ENCODE data around the gene DCAF11. TPM values are rescaled to one million over a fixed set of nuclear protein-coding genes. Genes with fewer than 3 reads are reported as not detected.

DCAF11 gene
- total RNA-seq, 1 experiment from 2014 or later, result 45.5 TPM

DNA sequence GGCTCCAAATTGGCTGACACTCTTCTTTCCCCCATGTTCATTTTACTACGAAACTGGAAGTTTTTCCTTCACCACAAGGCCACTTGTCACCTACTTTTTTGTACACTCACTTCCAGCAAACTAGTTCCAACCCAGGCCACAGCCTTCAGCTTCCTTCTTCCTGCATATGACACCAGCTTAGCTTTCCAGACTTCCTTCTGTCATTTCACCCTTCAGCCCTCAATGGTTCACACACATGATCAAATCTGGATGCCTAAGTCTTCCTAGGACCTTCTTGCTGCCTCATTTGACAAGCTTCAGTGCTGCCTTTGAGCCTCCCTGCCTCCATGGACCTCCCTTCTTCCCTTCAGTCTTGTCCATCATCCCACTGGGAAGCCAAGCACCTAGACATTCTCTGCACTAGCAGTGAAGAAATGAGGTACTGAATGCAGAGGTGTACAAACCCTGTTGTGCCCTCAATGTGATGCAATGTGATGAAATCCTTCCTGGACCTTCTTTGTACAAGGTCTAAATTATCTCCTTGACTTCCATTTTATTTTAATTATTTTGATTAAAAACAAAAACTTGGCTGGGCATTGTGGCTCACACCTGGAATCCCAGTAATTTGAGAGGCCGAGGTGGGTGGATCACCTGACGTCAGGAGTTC, 53.0 kb downstream of the DCAF11 start:
- CTCF ChIA-PET, result no interaction called here
- no peak for DNase-seq (ENCODE audit: low spot score)
- H3K36me3 ChIP-seq (ENCODE audit: insufficient read depth, low read length, poor library complexity, severe bottlenecking), result peaks cover 11% of the 10 kb centered on the region

DNA sequence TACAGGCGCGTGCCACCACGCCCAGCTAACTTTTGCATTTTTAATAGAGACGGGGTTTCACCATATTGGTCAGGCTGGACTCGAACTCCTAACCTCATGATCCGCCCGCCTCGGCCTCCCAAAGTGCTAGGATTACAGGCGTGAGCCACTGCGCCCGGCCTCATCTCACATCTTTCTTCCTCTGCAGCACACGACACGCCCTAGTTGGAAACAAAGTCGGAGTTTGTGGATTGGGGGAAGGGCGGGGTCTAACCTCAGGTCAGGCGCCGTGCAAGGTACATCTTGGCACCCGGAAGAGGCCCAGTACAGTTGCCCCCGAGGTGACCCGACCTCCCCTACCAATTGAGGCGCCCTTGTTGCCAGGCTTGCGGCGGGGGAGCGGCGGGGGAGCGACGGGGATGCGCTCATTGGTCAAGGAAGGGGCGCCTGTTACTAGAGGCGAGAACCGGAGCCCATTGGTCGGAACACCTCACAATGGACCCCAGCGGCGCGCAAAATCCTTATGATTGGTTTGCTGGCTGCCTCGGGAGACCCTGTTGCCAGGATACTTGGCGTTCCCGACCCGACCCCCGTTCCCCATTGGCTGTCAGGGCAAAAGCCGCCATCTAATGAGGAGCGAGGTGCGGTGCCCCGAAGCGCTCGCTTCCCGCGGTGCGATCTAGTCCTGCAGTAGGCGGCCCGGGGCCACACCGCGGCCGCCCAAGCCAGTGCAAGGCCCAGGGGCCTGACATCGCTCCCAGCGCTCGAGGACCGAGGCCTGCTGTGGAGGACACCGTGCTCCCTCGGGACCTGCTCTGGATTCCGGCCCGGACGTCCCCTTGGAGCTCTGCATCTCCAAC, 57.1 kb downstream of the DCAF11 start, which contains the start of gene REC8:
Gene REC8, plus strand, starts transcription at position 659 of the 839 bp plus-strand sequence. CDS start 473 bp downstream, outside the sequence.
- Histone ChIP-seq H3K27me3 (replicated peaks; ENCODE audit: insufficient read depth, low read depth, low read length, poor library complexity) (no peaks in the 10 kb centered on the region), H3K36me3 (ENCODE audit: insufficient read depth, low read length, poor library complexity, severe bottlenecking) (no peaks in the 10 kb centered on the region), H3K4me3 (ENCODE audit: low read depth, low read length, poor library complexity, severe bottlenecking) (no peak within 1 kb of the TSS), H3K4me1 (ENCODE audit: insufficient read depth, low read length, poor library complexity, severe bottlenecking) (no peaks in the 10 kb centered on the region), H3K9me3 (ENCODE audit: low read depth, low read length, poor library complexity, severe bottlenecking) (no peaks in the 10 kb centered on the region), H3K27ac (ENCODE audit: low read depth, low read length, poor library complexity, severe bottlenecking) (no peak within 1 kb of the TSS)
- ChIA-PET POLR2A (ENCODE audit: low non-redundant PET) (no interaction called here), CTCF (no interaction called here)
- DNase-seq (ENCODE audit: low spot score), result no peak
- TF ChIP-seq, protein P1, sequence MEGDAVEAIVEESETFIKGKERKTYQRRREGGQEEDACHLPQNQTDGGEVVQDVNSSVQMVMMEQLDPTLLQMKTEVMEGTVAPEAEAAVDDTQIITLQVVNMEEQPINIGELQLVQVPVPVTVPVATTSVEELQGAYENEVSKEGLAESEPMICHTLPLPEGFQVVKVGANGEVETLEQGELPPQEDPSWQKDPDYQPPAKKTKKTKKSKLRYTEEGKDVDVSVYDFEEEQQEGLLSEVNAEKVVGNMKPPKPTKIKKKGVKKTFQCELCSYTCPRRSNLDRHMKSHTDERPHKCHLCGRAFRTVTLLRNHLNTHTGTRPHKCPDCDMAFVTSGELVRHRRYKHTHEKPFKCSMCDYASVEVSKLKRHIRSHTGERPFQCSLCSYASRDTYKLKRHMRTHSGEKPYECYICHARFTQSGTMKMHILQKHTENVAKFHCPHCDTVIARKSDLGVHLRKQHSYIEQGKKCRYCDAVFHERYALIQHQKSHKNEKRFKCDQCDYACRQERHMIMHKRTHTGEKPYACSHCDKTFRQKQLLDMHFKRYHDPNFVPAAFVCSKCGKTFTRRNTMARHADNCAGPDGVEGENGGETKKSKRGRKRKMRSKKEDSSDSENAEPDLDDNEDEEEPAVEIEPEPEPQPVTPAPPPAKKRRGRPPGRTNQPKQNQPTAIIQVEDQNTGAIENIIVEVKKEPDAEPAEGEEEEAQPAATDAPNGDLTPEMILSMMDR (conservative IDR thresholded peaks at IDR 0.05; ENCODE audit: low read depth, low read length), result no peak
- no peak for TF ChIP-seq EZH2 (IDR thresholded peaks at IDR 0.05; ENCODE audit: borderline replicate concordance, low read depth, low read length, poor library complexity, severe bottlenecking)
- no TSS peak for BruUV-seq (replicated peaks)
- intact Hi-C loops (cut with micrococcal nuclease; ENCODE audit: unreplicated experiment), result no loop called here

More for the DNA sequence above, 53.0 kb downstream of the DCAF11 start:
- BruUV-seq (replicated peaks), result no TSS peak
- Histone ChIP-seq H3K27me3 (replicated peaks; ENCODE audit: insufficient read depth, low read depth, low read length, poor library complexity) (no peaks in the 10 kb centered on the region), H3K4me3 (ENCODE audit: low read depth, low read length, poor library complexity, severe bottlenecking) (no peak overlapping the region), H3K9me3 (ENCODE audit: low read depth, low read length, poor library complexity, severe bottlenecking) (no peaks in the 10 kb centered on the region), H3K4me1 (ENCODE audit: insufficient read depth, low read length, poor library complexity, severe bottlenecking) (no peaks in the 10 kb centered on the region), H3K27ac (ENCODE audit: low read depth, low read length, poor library complexity, severe bottlenecking) (peak overlapping the region; percentile 37)
- no peak for TF ChIP-seq EZH2 (IDR thresholded peaks at IDR 0.05; ENCODE audit: borderline replicate concordance, low read depth, low read length, poor library complexity, severe bottlenecking)
- TF ChIP-seq, protein P1 (conservative IDR thresholded peaks at IDR 0.05; ENCODE audit: low read depth, low read length), result no peak
- POLR2A ChIA-PET (ENCODE audit: low non-redundant PET), result no interaction called here
- intact Hi-C loops (cut with micrococcal nuclease; ENCODE audit: unreplicated experiment), result no loop called here

DNA sequence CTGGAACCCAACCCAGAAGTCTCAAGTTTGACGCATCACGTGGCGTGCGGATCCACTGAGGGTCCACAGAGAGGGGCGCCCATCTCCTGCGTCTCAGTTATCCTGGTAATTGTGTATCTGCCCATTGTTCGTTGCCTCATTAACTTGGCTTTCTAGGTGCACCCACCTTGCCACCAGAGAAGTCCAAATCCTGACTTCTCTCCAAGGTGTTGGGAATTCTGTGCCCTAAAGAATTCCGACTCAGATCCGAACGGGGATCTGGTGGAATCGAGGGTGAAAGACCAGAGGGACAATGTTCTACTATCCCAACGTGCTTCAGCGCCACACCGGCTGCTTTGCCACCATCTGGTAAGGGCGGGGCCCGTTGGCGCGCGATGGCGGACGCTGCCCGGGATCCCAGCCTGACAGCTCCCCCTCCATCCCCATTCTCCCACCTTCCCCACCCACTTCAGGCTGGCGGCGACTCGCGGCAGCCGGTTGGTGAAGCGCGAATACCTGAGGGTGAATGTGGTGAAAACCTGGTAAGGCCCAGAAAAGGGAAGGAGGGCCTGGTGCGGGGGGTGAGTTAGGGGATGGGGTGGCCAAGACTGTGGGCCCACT, 57.8 kb downstream of the DCAF11 start:
- intact Hi-C loops (cut with micrococcal nuclease; ENCODE audit: unreplicated experiment), result no loop called here
- no peaks in the 10 kb centered on the region for H3K4me1 ChIP-seq (ENCODE audit: insufficient read depth, low read length, poor library complexity, severe bottlenecking)
- TF ChIP-seq EZH2 (IDR thresholded peaks at IDR 0.05; ENCODE audit: borderline replicate concordance, low read depth, low read length, poor library complexity, severe bottlenecking), result no peak
- TF ChIP-seq, protein P1 (conservative IDR thresholded peaks at IDR 0.05; ENCODE audit: low read depth, low read length), result no peak
- ChIA-PET CTCF (no interaction called here), POLR2A (ENCODE audit: low non-redundant PET) (interaction anchor here (0.6 kb wide), 2 partner anchors 98 to 1149 kb away, joined by 4 read pairs; no protein-coding TSS in a partner anchor)
- H3K36me3 ChIP-seq (ENCODE audit: insufficient read depth, low read length, poor library complexity, severe bottlenecking), result no peaks in the 10 kb centered on the region
- DNase-seq (ENCODE audit: low spot score), result no peak
- no peak overlapping the region for H3K4me3 ChIP-seq (ENCODE audit: low read depth, low read length, poor library complexity, severe bottlenecking)
- no peaks in the 10 kb centered on the region for H3K9me3 ChIP-seq (ENCODE audit: low read depth, low read length, poor library complexity, severe bottlenecking)
- BruUV-seq (replicated peaks), result no TSS peak
- no peaks in the 10 kb centered on the region for H3K27me3 ChIP-seq (replicated peaks; ENCODE audit: insufficient read depth, low read depth, low read length, poor library complexity)
- no peak overlapping the region for H3K27ac ChIP-seq (ENCODE audit: low read depth, low read length, poor library complexity, severe bottlenecking)
